Measurements from ENCODE around the gene CCHCR1.

CCHCR1 gene

DNA sequence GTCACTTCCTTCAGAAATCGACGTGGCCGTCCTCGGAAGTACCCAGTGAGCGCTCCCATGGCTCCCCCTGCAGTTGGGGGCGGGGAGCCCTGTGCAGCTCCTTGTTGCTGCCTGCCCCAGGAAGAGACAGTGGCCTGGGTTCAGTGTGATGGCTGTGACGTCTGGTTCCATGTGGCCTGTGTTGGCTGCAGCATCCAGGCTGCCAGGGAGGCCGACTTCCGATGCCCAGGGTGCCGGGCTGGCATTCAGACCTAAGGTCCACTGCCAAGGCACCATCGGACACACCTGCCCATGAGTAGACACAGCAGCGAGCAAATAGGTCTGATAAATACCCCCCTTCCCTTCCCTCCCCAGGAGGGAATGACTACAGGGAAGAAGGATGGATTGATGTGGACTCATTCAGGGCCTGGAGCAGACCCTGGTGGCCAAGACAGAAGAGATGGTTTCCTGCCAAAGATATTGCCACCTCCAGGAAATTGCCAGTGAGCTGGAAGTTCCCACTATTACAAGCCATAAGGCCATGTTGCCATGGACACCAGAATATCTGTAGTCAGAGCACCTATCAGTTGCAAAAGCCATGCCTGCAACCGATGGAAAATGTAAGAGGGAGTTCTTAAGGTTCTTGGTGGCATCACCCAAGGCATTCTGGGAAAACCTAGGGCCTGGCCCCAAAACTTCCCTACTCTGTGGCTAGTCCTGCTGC is 5.0 kb upstream of the CCHCR1 start:
- DNase-seq (ENCODE audit: low read depth in 2 of 3, low spot score in 1 of 3): no peak

DNA sequence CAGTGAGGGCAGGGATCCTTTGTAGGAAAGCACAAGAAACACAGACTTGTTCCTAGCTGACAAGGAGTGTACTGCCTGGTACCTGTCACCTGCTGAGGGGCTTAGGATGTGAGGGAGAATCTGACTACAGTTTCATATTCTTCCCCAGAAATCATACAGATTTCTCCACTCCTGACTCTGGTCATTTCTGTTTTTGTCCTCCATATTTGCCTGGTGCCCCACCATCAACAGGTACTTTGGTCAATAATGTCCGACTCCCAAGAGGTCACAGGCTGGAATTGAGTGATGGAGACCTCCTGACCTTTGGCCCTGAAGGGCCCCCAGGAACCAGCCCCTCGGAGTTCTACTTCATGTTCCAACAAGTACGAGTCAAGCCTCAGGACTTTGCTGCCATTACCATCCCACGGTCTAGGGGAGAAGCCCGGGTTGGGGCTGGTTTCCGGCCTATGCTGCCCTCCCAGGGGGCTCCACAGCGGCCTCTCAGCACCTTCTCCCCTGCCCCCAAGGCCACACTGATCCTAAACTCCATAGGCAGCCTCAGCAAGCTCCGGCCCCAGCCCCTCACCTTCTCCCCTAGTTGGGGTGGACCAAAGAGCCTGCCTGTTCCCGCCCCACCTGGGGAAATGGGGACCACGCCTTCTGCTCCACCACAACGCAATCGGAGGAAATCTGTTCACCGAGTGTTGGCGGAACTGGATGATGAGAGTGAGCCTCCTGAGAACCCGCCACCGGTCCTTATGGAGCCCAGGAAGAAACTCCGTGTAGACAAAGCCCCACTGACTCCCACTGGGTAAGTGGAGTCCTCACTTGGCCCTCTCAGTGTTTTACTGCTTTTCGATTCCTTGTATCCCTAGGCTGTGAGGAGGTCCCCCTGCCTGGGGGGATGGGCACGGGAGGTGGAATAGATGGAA is 3.9 kb upstream of the CCHCR1 start:
- no peak for DNase-seq (ENCODE audit: low read depth in 2 of 3, low spot score in 1 of 3)

DNA sequence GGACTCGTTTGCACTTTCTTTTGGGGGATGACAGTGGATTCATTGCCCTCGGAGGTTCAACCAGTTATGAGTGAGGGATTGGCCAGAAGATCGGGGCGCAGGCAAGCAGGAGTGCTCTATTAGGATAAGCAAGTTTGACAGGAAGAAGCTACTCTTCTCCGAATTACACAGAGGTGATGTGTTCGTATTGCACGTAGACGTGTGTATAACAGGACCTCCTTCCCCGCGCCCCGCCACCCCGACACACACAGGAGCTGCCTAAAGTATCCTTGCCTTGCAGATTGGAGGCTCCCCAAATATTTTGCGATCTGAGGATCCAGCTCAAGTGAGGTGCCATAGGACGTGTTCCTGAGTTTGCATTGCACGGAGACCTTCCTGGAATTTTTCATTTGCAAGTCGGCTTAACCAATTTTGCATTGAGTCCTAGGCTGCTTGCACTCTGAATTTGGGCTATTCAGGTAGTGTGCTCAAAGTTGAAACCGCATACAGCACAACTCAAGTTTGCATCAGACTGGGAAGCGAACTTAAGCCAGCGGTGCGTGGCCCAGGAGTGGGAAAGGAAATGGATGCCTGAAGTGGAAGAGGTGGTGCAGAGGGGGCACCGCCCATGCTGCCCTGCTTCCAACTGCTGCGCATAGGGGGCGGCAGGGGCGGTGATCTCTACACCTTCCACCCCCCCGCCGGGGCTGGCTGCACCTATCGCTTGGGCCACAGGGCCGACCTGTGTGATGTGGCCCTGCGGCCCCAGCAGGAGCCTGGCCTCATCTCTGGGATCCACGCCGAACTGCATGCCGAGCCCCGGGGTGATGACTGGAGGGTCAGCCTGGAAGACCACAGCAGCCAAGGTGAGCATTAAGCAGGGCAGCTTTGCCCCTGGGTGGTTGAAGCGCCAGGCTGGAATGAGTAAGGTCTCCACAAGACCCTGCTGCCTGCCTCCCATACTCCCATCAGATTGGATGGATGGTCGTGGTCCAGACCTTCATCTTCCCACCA is 1.6 kb upstream of the CCHCR1 start:
- DNase-seq (ENCODE audit: low read depth in 2 of 3, low spot score in 1 of 3): peak in 2 of 3 donors; percentile 9 to 18

DNA sequence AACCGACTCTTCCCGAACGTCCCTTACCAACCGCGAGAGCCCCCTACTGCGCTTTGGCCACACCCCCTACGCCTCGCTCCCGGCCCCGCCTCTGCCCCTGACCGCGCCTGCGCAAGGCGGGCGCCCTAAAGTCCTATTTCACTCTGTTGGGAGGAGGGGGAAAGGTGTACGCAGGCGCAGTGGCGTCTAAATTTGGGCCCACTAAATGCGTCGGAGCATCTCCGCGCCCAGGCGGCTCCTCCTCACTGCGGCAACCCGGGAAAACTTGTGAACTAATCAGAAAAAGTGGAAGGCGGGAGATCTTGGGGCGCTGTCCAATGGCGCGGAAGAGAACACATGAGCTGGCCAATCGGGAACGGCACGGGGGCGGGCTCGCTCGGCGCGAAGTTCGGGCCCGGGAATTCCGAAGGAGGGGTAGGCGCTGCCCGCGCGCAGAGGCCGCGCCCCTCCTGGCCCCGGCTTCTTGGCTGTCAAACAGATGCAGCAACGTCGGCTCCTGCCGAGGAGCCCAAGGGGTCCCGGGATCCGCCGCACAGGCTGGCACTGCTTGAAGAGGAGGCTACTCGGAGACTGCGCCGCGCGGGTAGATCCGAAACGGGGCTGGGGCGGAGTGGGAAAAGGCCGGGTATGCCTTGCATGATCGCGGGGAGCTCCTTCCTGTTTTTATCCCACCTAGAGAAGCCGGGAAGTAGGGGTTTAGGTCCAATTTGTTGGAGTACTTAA is 699 bp upstream of the CCHCR1 start, which contains the start of gene TCF19:
Gene TCF19, plus strand, starts transcription at position 450 of the 723 bp plus-strand sequence. CDS start 881 bp downstream, outside the sequence.
- peak; percentile 97 to 98 (median 98) for DNase-seq (ENCODE audit: low read depth in 2 of 3, low spot score in 1 of 3)

DNA sequence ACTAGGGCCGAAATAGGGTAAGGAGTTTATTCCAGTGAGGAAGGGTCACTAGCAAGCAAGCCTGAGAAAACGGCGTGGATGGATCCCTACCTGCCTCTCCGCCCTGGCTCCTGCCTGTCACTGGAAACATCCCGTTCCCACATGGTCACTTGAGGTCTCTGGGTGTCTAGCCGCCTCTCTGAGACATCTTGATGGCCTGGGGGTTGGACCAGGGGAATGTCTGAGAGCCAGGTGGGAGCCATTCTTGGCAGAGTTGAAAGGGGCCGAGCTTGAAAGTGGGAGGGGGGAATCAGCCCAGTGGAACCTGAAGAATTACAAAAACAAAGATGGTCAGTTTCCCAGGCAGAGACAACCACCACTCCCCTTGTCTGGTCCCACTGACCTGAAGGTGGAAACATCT is 961 bp downstream of the CCHCR1 start:
- DNase-seq (ENCODE audit: low read depth in 2 of 3, low spot score in 1 of 3): no peak

DNA sequence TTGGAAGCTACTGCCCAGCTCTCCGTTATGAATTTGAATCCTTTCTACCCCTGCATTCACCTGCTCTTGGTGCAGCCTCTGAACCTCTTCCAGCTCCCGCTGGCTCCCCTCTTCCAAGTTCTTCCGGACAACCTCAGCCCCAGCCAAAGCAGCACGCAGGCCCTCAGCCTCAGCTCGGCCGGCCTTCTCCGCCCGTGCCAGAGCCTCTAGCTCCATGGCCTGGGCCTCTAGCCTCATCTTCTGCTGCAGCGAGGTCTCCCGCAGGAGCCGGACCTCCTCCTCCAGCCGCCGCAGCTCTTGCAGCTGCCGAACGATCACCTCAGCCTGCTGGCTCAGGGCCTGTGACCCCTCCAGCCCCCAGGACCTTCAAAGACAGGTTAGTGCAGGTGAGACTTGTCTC is 3.2 kb downstream of the CCHCR1 start:
- DNase-seq (ENCODE audit: low read depth in 2 of 3, low spot score in 1 of 3): no peak

DNA sequence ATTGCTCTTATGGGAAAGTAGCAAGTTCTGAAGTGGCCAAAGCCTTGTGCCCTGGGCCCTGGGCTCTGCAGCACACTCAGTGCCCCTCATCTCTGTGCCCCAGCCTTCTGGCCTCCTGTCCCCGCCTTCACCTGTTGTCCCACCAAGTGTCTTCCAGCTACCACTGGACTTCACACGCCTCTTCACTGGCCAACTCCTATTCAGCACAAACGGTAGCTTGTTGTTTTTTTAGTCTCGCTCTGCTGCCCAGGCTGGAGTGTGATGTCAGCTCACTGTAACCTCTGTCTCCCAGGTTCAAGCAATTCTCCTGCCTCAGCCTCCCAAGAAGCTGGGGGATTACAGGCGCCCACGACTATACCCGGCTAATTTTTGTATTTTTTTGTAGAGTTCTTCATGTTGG is 4.8 kb downstream of the CCHCR1 start:
- DNase-seq (ENCODE audit: low read depth in 2 of 3, low spot score in 1 of 3): no peak

DNA sequence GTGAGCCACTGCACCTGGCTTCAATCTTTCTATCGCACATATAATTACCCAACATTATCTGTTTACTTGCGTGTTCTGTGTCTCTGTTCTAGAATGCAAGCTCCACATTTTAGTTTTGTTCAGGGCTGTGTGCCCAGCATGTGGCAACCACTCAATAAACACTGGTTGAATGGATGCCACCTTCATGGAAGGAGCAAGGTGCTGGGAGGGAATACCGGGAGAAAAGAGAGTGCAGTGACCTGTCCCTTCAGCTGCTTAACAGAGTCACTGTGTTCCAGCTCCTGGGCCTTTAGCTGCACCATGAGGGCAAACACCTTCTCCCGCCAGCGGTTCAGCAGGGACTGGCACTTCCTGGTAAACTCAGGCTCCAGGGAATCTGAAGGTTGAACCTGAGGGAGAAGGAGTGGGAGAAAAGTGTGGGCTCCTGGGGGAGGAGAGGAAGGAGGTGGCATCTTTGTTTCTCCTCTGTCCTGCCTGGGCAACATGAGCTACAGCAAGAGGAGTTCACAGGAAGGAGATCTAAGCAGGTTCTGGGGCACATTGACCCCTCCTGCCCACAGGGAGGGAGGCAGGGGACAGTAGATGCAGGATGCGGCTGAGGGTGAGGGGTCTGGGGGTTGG is 7.7 kb downstream of the CCHCR1 start:
- no peak for DNase-seq (ENCODE audit: low read depth in 2 of 3, low spot score in 1 of 3)

DNA sequence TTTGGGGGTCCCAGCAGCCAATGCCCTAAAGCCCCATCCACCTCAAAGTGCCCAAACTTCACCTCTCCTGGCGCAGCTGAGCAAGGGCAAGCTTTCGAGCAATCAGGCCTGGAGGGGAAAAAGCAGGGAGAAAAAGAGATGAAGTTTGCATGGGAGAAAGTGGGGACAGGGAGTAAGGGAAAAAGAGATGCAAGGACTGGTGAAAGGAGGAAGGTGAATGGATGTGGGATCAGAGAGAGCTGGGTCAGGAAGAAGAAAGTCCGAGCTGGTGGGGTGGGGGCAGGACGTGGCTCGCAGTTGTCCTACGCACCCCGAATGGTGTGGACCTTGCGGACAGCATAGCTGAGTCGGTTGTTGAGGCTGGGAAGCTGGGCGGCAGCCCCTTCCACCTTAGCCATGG is 12.2 kb downstream of the CCHCR1 start:
- DNase-seq (ENCODE audit: low read depth in 2 of 3, low spot score in 1 of 3): no peak

DNA sequence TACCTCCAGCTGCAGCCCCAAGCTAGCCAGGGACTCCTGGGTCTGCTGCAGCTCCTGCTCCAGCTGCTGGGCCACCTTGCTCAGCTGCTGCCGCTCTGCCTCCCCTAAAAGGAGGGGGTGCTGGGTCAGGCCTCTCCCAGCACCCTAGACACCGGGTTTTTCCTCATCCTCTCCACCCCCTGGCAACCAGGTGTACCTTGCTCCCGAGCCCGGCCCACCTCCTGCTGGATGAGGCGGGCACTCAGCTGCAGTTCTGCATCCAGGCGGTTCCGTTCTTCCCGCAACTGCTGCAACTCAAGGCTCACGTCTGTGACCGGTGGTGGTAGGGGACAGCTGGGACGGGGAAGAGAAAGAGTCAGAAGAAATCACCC is 12.6 kb downstream of the CCHCR1 start:
- DNase-seq (ENCODE audit: low read depth in 2 of 3, low spot score in 1 of 3): no peak

DNA sequence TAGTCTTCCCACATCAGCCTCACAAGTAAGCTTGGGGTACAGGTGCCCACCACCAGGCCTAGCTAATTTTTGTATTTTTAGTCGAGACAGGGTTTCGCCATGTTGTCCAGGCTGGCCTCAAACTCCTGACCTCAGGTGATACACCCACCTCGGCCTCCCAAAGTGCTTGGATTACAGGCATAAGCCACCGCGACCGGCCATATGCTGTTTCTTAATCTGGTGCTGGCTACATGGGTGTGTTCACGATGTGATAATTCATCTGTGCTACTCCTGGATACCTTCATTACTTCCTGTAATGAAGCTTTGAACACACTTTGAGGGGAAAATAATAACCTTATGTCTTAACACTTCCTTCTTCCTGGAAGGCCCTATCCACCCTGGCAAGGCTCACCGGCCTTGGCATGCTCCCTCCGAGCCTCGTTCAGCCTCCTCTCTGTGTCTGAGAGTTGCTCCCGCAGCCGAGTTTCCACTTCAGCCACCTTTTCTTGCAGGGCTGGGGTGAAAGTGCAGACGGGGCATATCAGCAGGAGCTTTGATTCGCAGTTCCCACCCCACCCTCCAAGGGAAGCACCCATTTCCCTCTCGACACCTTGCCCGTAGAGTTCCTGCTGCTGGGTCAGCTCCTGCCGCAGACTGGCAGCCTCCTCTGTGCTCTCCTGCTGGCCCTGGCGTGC is 13.2 kb downstream of the CCHCR1 start:
- no peak for DNase-seq (ENCODE audit: low read depth in 2 of 3, low spot score in 1 of 3)

DNA sequence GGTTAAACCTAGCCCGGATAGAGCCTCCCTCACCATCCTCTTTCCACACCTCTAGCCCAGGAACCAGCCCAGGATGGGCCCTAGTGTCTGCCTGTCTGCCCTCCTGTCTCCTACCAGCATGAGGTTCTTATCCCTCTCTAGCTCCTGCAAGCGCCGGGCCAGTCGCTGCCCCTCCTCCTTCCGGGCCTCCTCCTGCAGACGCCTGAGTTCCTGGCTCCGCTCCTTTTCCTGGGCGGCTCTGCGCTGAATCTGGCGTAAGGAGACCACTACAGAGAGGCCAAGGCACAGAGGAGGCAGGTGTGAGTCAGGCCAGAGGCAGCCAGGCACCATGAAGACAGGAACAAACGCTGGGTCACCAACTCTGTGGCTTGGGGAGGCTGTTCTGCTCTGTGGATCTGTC is 14.5 kb downstream of the CCHCR1 start:
- DNase-seq (ENCODE audit: low read depth in 2 of 3, low spot score in 1 of 3): no peak

DNA sequence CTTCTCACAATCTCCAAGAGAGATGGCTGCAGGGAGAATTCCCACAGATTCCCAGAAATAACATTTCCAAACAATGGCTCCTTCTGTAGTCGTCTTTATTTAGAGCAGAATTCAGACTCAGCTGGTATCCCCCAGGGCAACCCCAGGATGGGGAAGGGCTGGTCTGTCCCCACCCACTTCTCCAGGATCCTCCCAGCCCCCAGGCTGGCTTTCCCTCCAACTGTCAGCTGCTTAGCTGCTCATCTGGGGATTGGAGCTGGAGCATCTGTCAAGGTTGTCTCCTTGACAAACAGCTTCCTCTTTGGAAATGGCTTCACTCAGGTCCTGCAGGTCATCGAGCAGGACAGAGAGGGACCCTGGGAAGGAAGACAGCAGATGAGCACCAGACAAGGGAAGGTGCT is 15.2 kb downstream of the CCHCR1 start:
- DNase-seq (ENCODE audit: low read depth in 2 of 3, low spot score in 1 of 3): no peak

DNA sequence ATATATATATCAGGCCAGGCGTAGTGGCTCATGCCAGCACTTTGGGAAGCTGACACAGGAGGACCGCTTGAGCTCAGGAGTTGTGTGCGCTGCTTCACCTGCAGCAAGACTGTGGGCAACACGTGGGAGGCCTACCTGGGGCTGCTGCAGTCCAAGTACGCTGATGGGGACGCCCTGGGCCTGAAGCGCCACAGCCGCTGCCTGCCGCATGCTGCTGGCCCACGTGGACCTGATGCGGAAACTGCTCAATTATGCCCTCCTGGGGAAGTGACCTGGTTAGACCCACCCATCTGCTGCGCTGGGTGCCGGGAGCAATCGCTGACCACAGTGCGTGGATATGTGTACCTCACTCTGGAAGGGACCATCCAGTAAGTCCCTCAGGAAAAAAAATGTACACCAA is 17.0 kb downstream of the CCHCR1 start:
- DNase-seq (ENCODE audit: low read depth in 2 of 3, low spot score in 1 of 3): no peak

DNA sequence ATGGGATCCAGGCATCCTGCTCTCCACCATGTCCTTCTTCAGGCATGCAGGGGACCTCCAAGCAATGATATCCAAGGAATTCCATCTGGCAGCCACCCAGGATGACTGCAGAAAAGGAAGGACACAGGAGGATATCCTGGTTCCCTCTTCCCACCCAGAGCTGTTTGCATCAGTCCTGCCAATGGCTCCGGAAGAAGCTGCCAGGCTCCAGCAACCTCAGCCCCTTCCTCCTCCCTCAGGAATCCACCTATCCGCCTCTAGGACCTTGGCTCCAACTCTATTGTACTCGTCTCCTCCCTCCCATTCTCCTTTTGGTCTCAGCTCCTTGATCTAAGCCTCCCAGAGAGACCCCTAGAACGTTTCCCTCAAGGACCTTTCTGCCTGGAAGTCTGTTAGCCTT is 18.0 kb downstream of the CCHCR1 start:
- DNase-seq (ENCODE audit: low read depth in 2 of 3, low spot score in 1 of 3): no peak

DNA sequence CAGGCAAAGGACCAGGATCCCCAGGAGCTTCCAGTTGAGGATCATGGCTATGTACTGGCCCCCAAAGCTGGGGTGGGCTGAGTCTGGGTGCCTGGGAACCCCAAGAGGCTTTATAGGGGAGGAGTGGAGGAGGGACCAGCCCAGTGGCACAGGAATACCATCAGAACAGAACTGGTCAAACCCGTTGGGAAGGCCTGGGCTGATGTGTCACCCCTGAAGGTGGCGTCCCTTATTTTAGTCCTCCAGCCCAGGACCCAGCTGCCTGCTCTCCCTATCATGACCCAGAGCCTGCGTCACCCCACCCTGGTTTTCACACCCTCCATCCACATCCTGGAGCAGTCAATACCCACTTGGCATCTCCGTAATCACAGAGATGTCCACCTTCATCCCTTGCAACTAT is 18.6 kb downstream of the CCHCR1 start, which contains the start of gene PSORS1C2:
Gene PSORS1C2, minus strand, starts transcription at position 85 of the 400 bp plus-strand sequence. Its CDS starts 40 bp downstream, at position 45.
- DNase-seq (ENCODE audit: low read depth in 2 of 3, low spot score in 1 of 3): no peak

DNA sequence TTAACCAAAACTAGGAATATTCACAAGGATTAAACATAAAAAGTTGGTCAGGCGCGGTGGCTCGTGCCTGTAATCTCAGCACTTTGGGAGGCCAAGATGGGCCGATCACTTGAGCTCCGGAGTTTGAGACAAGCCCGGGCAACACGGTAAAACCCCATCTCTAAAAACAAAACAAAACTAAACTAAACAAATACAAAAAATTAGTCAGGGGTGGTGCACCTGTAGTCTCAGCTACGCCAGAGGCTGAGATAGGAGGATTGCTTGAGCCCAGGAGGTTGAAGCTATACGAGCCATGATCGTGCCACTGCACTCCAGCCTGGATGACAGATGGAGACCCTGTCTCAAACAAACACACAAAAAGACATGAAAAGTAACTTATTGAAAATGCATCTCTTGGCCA is 21.9 kb downstream of the CCHCR1 start:
- DNase-seq (ENCODE audit: low read depth in 2 of 3, low spot score in 1 of 3): no peak

DNA sequence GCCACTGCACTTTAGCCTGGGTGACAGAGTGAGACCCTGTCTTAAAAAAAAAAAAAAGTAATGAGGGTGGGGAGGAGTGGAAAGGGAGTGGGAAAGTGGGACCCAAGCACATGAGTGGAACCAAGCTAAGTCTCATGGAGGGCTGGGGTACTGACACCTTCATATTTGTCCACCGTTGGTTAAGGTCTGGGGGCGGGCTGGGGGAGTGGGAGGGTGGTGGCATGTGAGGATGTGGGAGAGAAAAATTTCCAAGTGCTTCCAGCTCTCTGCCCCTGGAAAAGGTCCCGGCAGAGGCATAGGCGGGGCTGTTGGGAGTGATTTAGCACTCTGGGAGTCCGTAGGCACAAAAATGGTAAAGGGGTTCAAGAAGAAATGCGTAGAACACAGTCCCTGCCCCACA is 24.8 kb downstream of the CCHCR1 start:
- no peak for DNase-seq (ENCODE audit: low read depth in 2 of 3, low spot score in 1 of 3)

DNA sequence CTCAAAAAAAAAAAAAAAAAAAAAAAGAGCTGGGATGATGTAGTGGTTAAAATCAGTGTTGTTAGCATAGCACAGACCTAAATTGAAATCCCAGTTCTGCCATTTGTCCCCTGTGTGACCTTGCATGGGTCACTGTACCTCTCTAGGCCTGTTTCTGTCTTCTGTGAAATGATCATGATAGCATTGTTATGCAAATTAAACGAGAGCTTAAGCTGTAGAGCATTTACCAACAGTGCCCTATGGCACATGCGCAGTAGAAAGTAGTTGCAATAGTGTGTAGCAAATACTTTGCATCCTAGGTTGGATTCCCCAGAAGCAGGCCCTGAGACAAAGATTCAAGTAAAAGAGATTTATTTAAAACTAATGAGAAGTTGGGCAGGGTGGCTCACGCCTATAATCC is 26.0 kb downstream of the CCHCR1 start:
- DNase-seq (ENCODE audit: low read depth in 2 of 3, low spot score in 1 of 3): no peak

All from stimulated activated CD4-positive, alpha-beta T cell treated with anti-CD3 and anti-CD28 coated beads, Interleukin-12 subunit alpha, Interleukin-12 subunit beta, amount 100 ng/mL, for 48 hours (primary cell).